Stomach (tissue), 9 donors: ENCODE measurements around the gene RNU6-8. TPM values are rescaled to one million over a fixed set of nuclear protein-coding genes. Genes with fewer than 3 reads are reported as not detected.

Source experiments
- DNase-seq, 2 donors: peaks; one replicate each; pipeline versions ENCODE4 v3.0.0 to v3.0.0-alpha.2; 2013 to 2019
- H3K27ac ChIP-seq, 5 donors: fragments of 200-600 bp in 4 of 5; sonication (generic) in 4 of 5; one replicate each; pipeline ENCODE4 v1.5.1; 2013 to 2019; ENCODE audit warnings: mild to moderate bottlenecking in 1 of 5, moderate library complexity in 1 of 5
- H3K27me3 ChIP-seq, 3 donors: fragments of 200-600 bp; sonication (generic); one replicate each; pipeline ENCODE4 v1.5.1; 2017 to 2019; ENCODE audit warnings: mixed run types in 1 of 3
- H3K36me3 ChIP-seq, 4 donors: fragments of 200-600 bp; sonication (generic); 1 replicate in 3 of 4; 2 replicates in 1 of 4; pipeline ENCODE4 v1.5.1; 2016 to 2019
- H3K4me1 ChIP-seq, 4 donors: fragments of 200-600 bp; sonication (generic); one replicate each; pipeline ENCODE4 v1.5.1; 2016 to 2019
- H3K4me3 ChIP-seq, 4 donors: fragments of 200-600 bp; sonication (generic) in 3 of 4; one replicate each; pipeline ENCODE4 v1.5.1; 2016 to 2019; ENCODE audit warnings: mild to moderate bottlenecking in 1 of 4
- H3K9me3 ChIP-seq, 4 donors: fragments of 200-600 bp; sonication (generic); one replicate each; pipeline ENCODE4 v1.5.1; 2016 to 2019
- EP300 ChIP-seq: sonication (generic); formaldehyde crosslinking; IDR thresholded peaks from one replicate; pipeline ENCODE4 v1.6.1; 2017; ENCODE audit warnings: antibody characterized with exemption
- POLR2A ChIP-seq, 4 donors: fragments of 450-650 bp; IDR thresholded peaks; one replicate each; pipeline ENCODE4 v1.6.1; 2016; ENCODE audit warnings: antibody characterized with exemption in 4 of 4, control low read depth in 2 of 4, mild to moderate bottlenecking in 1 of 4, moderate library complexity in 1 of 4
- POLR2AphosphoS5 ChIP-seq, 3 donors: sonication (generic); formaldehyde crosslinking; IDR thresholded peaks; one replicate each; pipeline ENCODE4 v1.6.1; 2016; ENCODE audit warnings: antibody characterized with exemption in 3 of 3
- WGBS, 5 donors: extraction: QIAGEN DNeasy Blood & Tissue Kit in 3 of 5; methylation state at CpG; one replicate each; pipeline versions ENCODE4 v1.1.5 to v1.1.7; 2013 to 2018; 5-methylcytosine and 5-hydroxymethylcytosine counted together
- intact Hi-C: fragments of 100-400 bp; cut with DNase I; formaldehyde crosslinking; loops from one replicate; pipeline ENCODE4 v1.15.1; 2023; ENCODE audit warnings: low total_unique reads
- polyA plus RNA-seq, 3 donors: library from polyadenylated mRNA; stranded (reverse); fragments of 200-250 nt; gene quantifications; one replicate each; pipeline ENCODE4 v1.2.3, GENCODE V29; 2013
- total RNA-seq, 5 donors: library from RNA; depleted of rRNA; stranded (reverse); fragments of >200 nt; gene quantifications; one replicate each; pipeline versions ENCODE4 v1.1.0 to v1.2.3, GENCODE V29; 2014 to 2016
- TF ChIP-seq, protein P1 (sequence below), 7 experiments: fragments of 450-650 bp in 4 of 7; fragments of 200-600 bp in 3 of 7; sonication (generic) in 3 of 7; IDR thresholded peaks; one replicate each; pipeline ENCODE4 v1.5.1; 2016 to 2019; ENCODE audit warnings: antibody characterized with exemption in 7 of 7, control low read depth in 2 of 7, mild to moderate bottlenecking in 1 of 7
- donor health status: healthy with polysubstance abuse.
- donor health status: Bipolar disorder and iron deficiency.
- donor health status: healthy.

The RNU6-8 gene
- total and polyA plus RNA-seq, 8 donors = not detected

DNA sequence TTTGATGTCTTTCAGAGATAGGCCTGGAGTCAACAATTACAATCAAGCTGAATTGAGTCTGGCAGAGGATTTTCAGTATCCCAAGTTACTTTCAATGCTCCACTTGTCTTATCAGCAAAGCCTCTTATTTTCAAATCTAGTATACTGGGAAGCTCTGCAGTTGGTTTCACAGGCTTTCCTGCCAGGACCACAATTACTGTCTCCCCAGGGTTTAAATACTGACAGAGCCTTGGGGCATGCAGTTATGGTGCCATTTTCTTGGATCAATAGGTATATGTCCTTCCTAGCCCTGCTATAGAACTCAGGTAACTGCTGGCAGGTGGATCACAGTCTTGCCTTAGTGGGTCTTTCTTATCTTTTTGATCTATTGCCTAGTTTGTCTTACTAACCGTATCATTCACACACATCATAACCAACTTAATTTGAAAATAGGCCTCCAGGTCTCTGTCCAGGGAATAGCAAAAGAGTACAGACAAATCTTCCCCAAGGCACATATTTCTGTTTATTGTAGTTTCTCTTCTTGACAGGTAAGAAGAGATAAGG lies 22.4 kb upstream of the RNU6-8 start:
- no peaks in the 10 kb centered on the region for H3K27me3 ChIP-seq
- H3K4me3 ChIP-seq = no peak overlapping the region
- WGBS, 5 donors = 0 to 63% (median 51%) methylated on average over 1 of the region's 1 CpG
- intact Hi-C loops = no loop called here
- H3K4me1 ChIP-seq = peaks cover 0 to 16% (median 0%) of the 10 kb centered on the region in 4 donors
- H3K9me3 ChIP-seq = no peaks in the 10 kb centered on the region
- no peak for TF ChIP-seq POLR2AphosphoS5 (IDR thresholded peaks at IDR 0.05)
- TF ChIP-seq, protein P1, sequence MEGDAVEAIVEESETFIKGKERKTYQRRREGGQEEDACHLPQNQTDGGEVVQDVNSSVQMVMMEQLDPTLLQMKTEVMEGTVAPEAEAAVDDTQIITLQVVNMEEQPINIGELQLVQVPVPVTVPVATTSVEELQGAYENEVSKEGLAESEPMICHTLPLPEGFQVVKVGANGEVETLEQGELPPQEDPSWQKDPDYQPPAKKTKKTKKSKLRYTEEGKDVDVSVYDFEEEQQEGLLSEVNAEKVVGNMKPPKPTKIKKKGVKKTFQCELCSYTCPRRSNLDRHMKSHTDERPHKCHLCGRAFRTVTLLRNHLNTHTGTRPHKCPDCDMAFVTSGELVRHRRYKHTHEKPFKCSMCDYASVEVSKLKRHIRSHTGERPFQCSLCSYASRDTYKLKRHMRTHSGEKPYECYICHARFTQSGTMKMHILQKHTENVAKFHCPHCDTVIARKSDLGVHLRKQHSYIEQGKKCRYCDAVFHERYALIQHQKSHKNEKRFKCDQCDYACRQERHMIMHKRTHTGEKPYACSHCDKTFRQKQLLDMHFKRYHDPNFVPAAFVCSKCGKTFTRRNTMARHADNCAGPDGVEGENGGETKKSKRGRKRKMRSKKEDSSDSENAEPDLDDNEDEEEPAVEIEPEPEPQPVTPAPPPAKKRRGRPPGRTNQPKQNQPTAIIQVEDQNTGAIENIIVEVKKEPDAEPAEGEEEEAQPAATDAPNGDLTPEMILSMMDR (IDR thresholded peaks at IDR 0.05) = no peak
- no peak for TF ChIP-seq EP300
- TF ChIP-seq POLR2A (IDR thresholded peaks at IDR 0.05) = no peak
- H3K36me3 ChIP-seq = no peaks in the 10 kb centered on the region
- no peak for DNase-seq
- H3K27ac ChIP-seq = no peak overlapping the region

DNA sequence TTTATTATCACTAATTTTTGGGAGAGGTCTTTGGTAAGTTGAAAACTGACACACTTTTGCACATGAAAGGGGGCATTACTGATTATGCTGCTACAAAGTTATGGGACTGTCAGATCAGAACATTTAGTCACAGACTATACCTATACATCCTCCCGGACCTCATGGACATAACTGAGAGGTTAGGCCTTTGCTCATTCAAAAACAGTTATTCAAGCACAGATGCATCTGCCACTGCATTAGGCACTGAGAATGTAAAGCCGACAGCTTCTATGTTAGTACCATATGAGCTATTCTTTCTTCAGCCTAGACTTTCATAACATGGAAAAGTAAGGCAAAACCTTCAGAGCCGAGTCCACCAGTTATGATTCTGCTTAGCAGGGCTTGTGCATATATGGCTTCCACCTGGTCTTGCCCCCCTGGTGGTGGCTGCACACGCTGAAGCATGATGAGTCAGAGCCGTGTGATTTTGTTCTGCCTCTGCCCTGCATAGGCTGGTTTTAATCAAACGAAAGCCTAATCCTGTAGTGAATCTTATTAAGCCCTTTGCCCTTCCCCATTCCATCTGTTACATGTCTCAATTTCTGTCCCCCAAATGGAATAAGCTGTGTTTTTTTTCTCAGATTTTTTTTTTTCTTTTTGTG lies 21.8 kb upstream of the RNU6-8 start:
- DNase-seq = peak in 1 of 2 donors; percentile 82
- WGBS, 5 donors = 46 to 51% (median 48%) methylated on average over 6 of the region's 6 CpGs
- TF ChIP-seq POLR2A (IDR thresholded peaks at IDR 0.05) = no peak
- TF ChIP-seq, protein P1 (IDR thresholded peaks at IDR 0.05) = peak in 1 of 7 experiments; percentile 14
- peak in 1 of 3 donors; percentile 14 for TF ChIP-seq POLR2AphosphoS5 (IDR thresholded peaks at IDR 0.05)
- TF ChIP-seq EP300 = no peak

DNA sequence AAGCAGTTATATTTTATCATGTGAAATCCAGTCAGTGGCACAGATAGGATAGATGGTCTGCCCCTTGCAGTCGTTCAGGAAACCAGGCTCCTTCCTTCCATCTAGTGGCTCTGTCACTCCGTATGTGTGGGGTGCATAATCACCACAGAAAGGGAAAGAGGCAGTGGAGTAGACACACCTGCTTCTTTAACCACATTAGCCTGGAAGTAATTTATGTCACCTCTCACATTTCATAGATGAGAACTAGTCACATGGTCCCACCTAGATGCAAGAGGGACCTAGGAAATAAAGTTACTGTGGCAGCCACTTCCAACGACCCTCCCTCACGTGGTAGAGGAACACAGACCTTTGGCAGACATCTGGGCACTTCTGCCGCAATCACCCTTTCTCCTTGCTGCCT lies 14.2 kb upstream of the RNU6-8 start:
- H3K4me3 ChIP-seq = no peak overlapping the region
- intact Hi-C loops = no loop called here
- 24 to 40% (median 32%) methylated on average over 5 of the region's 5 CpGs for WGBS, 5 donors
- peak in 1 of 2 donors; percentile 19 for DNase-seq
- H3K27me3 ChIP-seq = no peaks in the 10 kb centered on the region
- no peak for TF ChIP-seq POLR2A (IDR thresholded peaks at IDR 0.05)
- TF ChIP-seq POLR2AphosphoS5 (IDR thresholded peaks at IDR 0.05) = no peak
- H3K4me1 ChIP-seq = no peaks in the 10 kb centered on the region
- H3K36me3 ChIP-seq = no peaks in the 10 kb centered on the region
- H3K27ac ChIP-seq = no peak overlapping the region
- no peaks in the 10 kb centered on the region for H3K9me3 ChIP-seq

More for the DNA sequence above, 21.8 kb upstream of the RNU6-8 start:
- Histone ChIP-seq H3K9me3 (no peaks in the 10 kb centered on the region), H3K4me1 (peaks cover 0 to 13% (median 0%) of the 10 kb centered on the region in 4 donors), H3K27ac (no peak overlapping the region), H3K4me3 (no peak overlapping the region), H3K27me3 (no peaks in the 10 kb centered on the region), H3K36me3 (no peaks in the 10 kb centered on the region)
- intact Hi-C loops = no loop called here

DNA sequence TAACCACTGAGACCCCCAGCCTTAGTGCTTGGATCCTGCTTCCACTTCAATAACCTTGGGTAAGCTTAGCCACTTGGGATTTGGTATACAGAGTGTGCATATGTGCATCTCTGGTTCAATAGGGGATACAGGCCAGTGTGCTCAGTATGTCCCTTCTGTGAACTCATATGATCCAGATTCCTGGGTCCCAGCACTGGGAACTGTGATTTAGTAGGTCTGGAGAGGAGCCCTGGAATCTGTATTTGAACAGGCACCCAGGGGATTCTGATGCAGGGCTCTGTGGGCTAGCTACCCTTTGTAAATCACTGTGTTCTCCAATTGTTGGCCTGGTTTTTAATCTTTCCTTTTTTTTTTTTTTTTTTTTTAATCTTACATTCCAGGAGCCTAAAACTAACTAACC lies 9.8 kb upstream of the RNU6-8 start:
- intact Hi-C loops = no loop called here

More for the DNA sequence above, 9.8 kb upstream of the RNU6-8 start:
- Histone ChIP-seq H3K9me3 (no peaks in the 10 kb centered on the region), H3K27me3 (no peaks in the 10 kb centered on the region), H3K36me3 (no peaks in the 10 kb centered on the region), H3K4me1 (no peaks in the 10 kb centered on the region), H3K27ac (no peak overlapping the region), H3K4me3 (no peak overlapping the region)
- no peak for DNase-seq
- no peak for TF ChIP-seq POLR2A (IDR thresholded peaks at IDR 0.05)
- no peak for TF ChIP-seq POLR2AphosphoS5 (IDR thresholded peaks at IDR 0.05)
- TF ChIP-seq, protein P1 (IDR thresholded peaks at IDR 0.05) = no peak
